ENCODE data around the gene SMURF1. TPM values are rescaled to one million over a fixed set of nuclear protein-coding genes. Genes with fewer than 3 reads are reported as not detected.

SMURF1 gene
- total RNA-seq, 6 donors from 2014 or later = 33.0 to 54.4 (median 45.9) TPM

DNA sequence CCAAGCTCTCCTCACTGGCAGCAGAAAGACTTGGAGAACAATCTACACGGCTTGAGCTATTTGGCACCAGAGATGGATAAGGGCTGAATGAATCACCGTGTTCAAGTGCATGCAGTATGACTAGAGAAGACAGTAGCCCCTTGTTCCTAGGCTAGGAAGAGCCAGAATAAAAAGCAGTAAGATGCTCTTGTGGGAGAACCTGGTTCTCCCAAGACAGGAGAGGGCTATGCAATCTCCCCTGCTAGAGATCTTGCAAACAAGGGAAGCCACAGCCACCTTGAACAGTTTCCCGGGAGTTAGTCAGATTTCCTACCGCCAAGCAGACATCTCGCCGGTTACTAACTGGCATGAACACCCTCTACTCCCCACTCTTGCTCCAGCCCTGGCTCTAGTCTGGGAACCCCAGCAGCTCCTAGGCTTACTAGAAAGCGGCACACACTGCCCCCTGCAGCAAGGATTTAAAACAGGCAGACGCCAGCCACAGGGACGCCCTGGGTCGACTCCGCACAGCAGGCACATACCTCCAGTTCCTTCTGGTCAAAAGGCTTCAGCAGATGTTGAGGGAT, 107.3 kb downstream of the SMURF1 start:
- no peak for DNase-seq
- H3K27ac ChIP-seq = no peak overlapping the region
- H3K4me3 ChIP-seq = no peak overlapping the region
- 78 to 86% methylated on average over 7 to 11 of the region's 11 CpGs for WGBS, 2 donors
- H3K9me3 ChIP-seq = no peaks in the 10 kb centered on the region
- no peaks in the 10 kb centered on the region for H3K27me3 ChIP-seq
- H3K4me1 ChIP-seq = peaks cover 0 to 4% (median 0%) of the 10 kb centered on the region in 4 donors
- H3K36me3 ChIP-seq = peaks cover 50 to 100% (median 96%) of the 10 kb centered on the region in 4 donors
- TF ChIP-seq, protein P1, sequence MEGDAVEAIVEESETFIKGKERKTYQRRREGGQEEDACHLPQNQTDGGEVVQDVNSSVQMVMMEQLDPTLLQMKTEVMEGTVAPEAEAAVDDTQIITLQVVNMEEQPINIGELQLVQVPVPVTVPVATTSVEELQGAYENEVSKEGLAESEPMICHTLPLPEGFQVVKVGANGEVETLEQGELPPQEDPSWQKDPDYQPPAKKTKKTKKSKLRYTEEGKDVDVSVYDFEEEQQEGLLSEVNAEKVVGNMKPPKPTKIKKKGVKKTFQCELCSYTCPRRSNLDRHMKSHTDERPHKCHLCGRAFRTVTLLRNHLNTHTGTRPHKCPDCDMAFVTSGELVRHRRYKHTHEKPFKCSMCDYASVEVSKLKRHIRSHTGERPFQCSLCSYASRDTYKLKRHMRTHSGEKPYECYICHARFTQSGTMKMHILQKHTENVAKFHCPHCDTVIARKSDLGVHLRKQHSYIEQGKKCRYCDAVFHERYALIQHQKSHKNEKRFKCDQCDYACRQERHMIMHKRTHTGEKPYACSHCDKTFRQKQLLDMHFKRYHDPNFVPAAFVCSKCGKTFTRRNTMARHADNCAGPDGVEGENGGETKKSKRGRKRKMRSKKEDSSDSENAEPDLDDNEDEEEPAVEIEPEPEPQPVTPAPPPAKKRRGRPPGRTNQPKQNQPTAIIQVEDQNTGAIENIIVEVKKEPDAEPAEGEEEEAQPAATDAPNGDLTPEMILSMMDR (IDR thresholded peaks at IDR 0.05) = peak in 3 of 6 experiments; percentile 6 to 19 (median 11)
- TF ChIP-seq POLR2A (IDR thresholded peaks at IDR 0.05) = no peak
- ATAC-seq (ENCODE audit: low FRiP score in 2 of 2) = peak in 1 of 2 donors; percentile 38

DNA sequence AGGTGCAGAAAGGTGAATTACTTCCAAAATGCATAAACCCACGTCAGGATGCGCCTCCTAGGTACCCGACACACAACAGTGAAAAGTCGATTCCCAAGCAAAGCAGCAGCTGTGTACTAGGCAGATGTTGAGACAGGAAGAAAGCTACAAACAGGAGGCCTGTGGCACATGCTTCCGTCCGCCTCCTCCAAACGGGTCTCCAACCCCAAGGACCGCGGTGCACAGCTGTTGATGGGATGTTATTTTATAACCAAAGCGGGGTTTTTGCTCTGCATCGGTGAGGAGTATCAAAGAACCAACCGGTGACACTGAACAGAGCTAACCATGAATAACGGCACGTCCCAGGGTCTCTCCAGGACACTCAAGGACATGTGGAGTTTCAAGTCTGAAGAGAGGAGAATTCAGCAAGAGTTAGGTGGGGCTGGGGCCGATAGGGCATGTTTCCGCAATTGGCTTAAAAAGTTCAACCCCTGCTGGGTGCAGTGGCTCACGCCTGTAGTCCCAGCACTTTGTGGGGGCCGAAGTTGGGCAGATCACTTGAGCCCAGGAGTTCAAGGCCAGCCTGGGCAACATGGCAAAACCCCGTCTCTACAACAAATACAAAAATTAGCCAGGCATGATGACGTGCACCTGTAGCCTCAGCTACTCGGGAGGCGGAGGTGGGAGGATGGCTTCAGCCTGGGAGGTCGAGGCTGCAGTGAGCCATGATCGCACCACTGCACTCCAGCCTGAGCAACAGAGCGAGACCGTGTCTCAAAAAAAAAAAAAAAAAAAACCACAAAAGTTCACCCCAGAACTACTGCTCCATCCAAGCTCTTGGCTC, 108.0 kb downstream of the SMURF1 start:
- ATAC-seq (ENCODE audit: low FRiP score in 2 of 2) = no peak
- DNase-seq = no peak
- Histone ChIP-seq H3K4me3 (no peak overlapping the region), H3K27ac (no peak overlapping the region), H3K4me1 (peaks cover 0 to 4% (median 0%) of the 10 kb centered on the region in 4 donors), H3K36me3 (peaks cover 57 to 100% (median 95%) of the 10 kb centered on the region in 4 donors), H3K27me3 (no peaks in the 10 kb centered on the region), H3K9me3 (no peaks in the 10 kb centered on the region)
- WGBS, 2 donors = 93% methylated on average over 25 to 26 of the region's 26 CpGs
- no peak for TF ChIP-seq EP300 (IDR thresholded peaks at IDR 0.05)
- TF ChIP-seq POLR2A (IDR thresholded peaks at IDR 0.05) = no peak
- TF ChIP-seq, protein P1 (IDR thresholded peaks at IDR 0.05) = no peak
- TF ChIP-seq POLR2AphosphoS5 (IDR thresholded peaks at IDR 0.05) = no peak

DNA sequence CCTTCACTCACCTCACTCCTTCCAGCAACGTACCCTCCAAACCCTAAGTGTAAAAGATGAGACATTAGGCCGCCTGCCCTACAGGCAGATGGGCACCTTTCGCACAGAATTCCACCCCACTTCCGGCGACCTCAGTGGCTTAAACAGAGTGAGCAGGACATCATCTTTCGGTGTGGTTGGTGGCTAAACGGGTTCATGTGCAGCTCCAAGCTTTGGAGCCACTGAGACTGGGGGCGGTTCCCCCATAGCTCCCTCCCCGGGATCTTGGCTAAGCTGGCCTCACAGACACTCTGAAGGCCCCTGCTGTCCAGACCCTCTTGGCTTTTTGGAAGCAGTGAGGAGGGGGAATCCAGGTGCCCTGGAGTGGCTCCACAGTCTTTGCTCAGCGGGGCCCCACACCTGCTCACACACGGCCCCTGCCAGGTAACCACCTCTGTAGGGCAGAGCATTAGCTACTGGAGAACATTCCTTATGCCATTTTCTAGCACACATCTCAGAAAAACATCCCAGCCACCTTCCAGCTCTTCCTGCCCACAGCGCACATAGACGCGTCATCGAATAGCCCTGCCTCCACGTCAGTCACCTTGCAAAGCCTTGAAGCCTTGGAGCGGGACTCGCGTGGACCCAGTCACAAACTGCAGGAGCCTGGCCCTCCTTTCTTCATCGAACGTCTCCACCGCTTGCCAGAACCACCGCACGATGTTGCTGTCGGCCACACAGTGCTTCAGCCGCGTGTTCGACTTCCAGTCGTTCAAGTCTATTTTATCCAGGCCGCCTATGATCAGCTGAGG, 108.8 kb downstream of the SMURF1 start:
- Histone ChIP-seq H3K9me3 (no peaks in the 10 kb centered on the region), H3K4me1 (no peaks in the 10 kb centered on the region), H3K27me3 (no peaks in the 10 kb centered on the region), H3K4me3 (no peak overlapping the region), H3K36me3 (peaks cover 61 to 100% (median 96%) of the 10 kb centered on the region in 4 donors), H3K27ac (peak overlapping the region in 1 of 4 donors; percentile 15)
- ATAC-seq (ENCODE audit: low FRiP score in 2 of 2) = no peak
- WGBS, 2 donors = 93 to 94% methylated on average over 30 of the region's 30 CpGs
- TF ChIP-seq EP300 (IDR thresholded peaks at IDR 0.05) (no peak), POLR2A (IDR thresholded peaks at IDR 0.05) (no peak), POLR2AphosphoS5 (IDR thresholded peaks at IDR 0.05) (no peak)
- TF ChIP-seq, protein P1 (IDR thresholded peaks at IDR 0.05) = no peak
- DNase-seq = no peak

DNA sequence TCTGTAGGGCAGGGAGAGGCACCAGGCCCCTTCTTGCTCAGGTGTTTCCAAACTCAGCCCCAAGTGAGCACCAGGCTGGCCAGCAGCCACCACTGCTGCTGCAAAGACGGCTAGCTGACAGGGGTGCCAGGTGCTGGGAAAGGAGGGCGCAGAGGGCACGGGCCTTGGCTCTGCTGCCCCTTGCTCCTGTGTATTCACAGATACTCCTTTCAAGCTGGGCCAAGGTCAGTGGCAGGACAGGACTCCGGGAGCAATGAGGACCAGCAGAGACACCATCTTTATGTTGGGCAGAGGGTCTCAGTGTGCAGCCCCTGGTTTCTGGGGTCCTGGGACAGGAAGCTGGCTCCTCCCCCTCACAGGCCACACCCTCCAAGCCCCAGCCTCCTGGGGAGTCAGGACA, 110.1 kb downstream of the SMURF1 start:
- TF ChIP-seq POLR2A (IDR thresholded peaks at IDR 0.05) (no peak), POLR2AphosphoS5 (IDR thresholded peaks at IDR 0.05) (no peak), EP300 (IDR thresholded peaks at IDR 0.05) (no peak)
- TF ChIP-seq, protein P1 (IDR thresholded peaks at IDR 0.05) = no peak
- Histone ChIP-seq H3K27me3 (no peaks in the 10 kb centered on the region), H3K36me3 (peaks cover 64 to 100% (median 97%) of the 10 kb centered on the region in 4 donors), H3K4me3 (no peak overlapping the region), H3K27ac (peak overlapping the region in 2 of 4 donors; percentile 15 to 30), H3K9me3 (no peaks in the 10 kb centered on the region), H3K4me1 (peaks cover 0 to 5% (median 0%) of the 10 kb centered on the region in 4 donors)
- no peak for DNase-seq
- whole genome bisulfite sequencing, 2 donors = 71 to 88% methylated on average over 1 to 4 of the region's 4 CpGs
- no peak for ATAC-seq (ENCODE audit: low FRiP score in 2 of 2)
